Activated CD8-positive, alpha-beta memory T cell treated with anti-CD3 and anti-CD28 coated beads, Interleukin-2, amount 50 U/mL, for 48 hours (primary cell): Measurements from ENCODE around the gene ZNF346.

Experiments
- DNase-seq: peaks from one replicate; pipeline ENCODE4 v3.0.0-alpha.2; 2020

Gene ZNF346

GRCh38 chr5:177071666-177072385 is 49.3 kb downstream of the ZNF346 start:
- DNase-seq, result peak; percentile 76

- DNase-seq, result no peak
Measured at GRCh38 chr5:177077335-177077734, 54.8 kb downstream of the ZNF346 start.

GRCh38 chr5:177079606-177080005 is 57.1 kb downstream of the ZNF346 start:
- no peak for DNase-seq

GRCh38 chr5:177080265-177080664 is 57.8 kb downstream of the ZNF346 start:
- DNase-seq, result no peak

- DNase-seq, result no peak
Measured at GRCh38 chr5:177081859-177082258, 59.4 kb downstream of the ZNF346 start.

GRCh38 chr5:177083357-177083756 is 60.9 kb downstream of the ZNF346 start:
- DNase-seq, result no peak

GRCh38 chr5:177084175-177084574 is 61.7 kb downstream of the ZNF346 start:
- DNase-seq, result no peak

- DNase-seq, result no peak
Measured at GRCh38 chr5:177085985-177086653, 63.6 kb downstream of the ZNF346 start.

- DNase-seq, result peak; percentile 82
Measured at GRCh38 chr5:177086654-177087397, 64.3 kb downstream of the ZNF346 start, which contains the start of gene FGFR4. TSS of gene FGFR4 (plus strand) at chr5:177086915. CDS start at chr5:177089603, 2,688 bp downstream.

- DNase-seq, result no peak
Measured at GRCh38 chr5:177087398-177088005, 65.0 kb downstream of the ZNF346 start.

- no peak for DNase-seq
Measured at GRCh38 chr5:177089127-177089526, 66.6 kb downstream of the ZNF346 start.

- no peak for DNase-seq
Measured at GRCh38 chr5:177089825-177090641, 67.5 kb downstream of the ZNF346 start.

GRCh38 chr5:177090813-177091212 is 68.3 kb downstream of the ZNF346 start:
- no peak for DNase-seq

GRCh38 chr5:177091232-177091631 is 68.7 kb downstream of the ZNF346 start:
- DNase-seq, result no peak

GRCh38 chr5:177092178-177093081 is 69.9 kb downstream of the ZNF346 start:
- no peak for DNase-seq

GRCh38 chr5:177093082-177093712 is 70.7 kb downstream of the ZNF346 start:
- no peak for DNase-seq

- DNase-seq, result no peak
Measured at GRCh38 chr5:177093803-177094202, 71.3 kb downstream of the ZNF346 start.

GRCh38 chr5:177094224-177095087 is 72.0 kb downstream of the ZNF346 start:
- DNase-seq, result no peak

- no peak for DNase-seq
Measured at GRCh38 chr5:177095088-177095669, 72.7 kb downstream of the ZNF346 start.
